Activated naive CD4-positive, alpha-beta T cell treated with Interleukin-2 at 50 U/mL for 16 hours (primary cell): ENCODE results near the gene KIZ.

ENCODE experiments used
- DNase-seq: peaks from one replicate; pipeline ENCODE4 v3.0.0-alpha.2; 2020

Gene KIZ

DNA sequence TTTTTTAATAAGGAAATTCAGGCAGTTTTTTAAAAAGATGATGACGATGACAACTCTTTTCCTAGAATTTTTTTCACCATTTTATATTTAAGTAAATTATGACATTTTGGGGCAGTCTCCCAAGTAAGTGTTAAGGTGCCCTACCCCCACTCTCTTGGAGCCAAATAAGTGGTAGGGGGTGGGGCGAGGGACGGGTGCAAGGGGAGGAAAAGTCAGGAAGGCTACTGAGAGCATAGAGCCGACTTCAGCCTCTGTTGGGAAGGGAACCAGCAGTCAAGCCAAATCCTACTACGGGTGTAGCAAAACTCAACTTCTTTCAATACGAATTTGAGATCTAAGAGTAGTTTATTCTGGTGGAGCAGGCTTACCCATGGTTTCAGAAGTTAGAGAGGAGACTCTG is 54.4 kb downstream of the KIZ start:
- DNase-seq, result no peak

DNA sequence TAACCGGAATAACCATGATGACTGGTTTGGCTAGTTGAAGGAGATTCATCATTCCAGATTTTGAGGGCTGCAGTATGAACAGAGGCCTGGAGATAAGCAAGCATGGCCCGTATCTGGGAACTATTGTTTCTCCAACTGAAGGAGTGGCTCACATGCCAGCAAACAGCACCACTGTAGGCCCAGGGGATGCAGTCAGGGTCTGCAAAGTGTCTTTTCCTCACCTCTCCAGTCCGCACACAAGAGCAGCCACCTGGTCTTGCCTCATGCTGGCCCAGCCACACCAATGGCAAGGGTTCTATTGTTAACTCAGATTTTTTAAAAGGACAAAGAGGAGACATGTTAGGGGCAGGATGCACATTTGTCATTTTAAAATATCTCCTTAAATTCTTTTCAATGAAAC is 55.1 kb downstream of the KIZ start:
- DNase-seq, result no peak

DNA sequence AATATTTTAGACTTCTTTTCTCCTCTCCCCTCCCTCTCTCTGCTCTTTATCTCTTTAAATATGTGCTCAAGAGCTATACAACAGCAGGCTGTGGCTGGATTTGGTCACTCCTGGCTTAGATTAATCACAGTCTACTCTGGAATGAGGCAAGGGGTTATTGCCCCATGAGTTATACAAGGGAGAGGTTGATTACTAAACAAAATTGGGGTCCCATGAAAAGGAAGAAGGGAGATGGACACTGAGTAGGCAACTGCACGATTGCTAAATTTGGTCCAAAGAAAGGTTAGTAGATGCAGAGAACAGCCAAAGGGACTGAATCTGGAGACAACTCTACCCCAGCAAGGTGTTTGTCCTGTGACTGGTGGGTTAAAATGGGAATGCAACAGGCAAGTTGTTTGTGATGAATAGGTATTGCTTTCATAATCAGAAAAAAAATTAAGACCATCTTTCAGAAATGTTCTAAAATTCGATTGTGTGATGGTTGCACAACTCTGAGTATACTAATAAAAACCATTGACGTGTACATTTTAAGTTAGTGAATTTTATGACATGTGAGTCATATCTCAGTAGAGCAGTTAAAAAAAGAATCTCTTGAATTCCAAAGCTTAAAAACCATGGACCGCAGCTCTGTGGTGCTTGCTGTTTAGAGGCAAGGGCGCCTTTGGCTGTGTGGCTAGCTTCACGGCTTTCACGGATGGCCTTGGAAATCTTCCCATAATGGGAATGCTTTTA is 57.1 kb downstream of the KIZ start:
- no peak for DNase-seq

DNA sequence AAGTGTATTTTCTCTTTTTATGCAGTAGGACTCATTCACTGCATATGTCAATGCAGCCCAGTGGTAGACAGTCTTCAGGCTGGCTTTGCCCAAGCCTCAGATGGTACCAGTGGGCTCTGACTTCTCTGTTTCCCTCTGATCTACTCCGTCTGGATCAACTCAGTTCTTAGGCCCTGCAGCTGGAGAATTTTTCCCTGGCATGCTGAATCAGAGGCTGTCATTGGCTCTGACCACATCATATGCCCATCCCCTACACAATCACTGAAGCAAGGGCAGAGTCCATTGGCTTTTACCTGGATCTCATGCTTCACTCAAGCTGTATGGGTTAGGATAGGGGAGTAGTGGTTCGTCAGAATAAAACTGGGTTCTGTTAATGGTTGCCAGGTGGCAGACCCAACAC is 57.8 kb downstream of the KIZ start:
- no peak for DNase-seq

DNA sequence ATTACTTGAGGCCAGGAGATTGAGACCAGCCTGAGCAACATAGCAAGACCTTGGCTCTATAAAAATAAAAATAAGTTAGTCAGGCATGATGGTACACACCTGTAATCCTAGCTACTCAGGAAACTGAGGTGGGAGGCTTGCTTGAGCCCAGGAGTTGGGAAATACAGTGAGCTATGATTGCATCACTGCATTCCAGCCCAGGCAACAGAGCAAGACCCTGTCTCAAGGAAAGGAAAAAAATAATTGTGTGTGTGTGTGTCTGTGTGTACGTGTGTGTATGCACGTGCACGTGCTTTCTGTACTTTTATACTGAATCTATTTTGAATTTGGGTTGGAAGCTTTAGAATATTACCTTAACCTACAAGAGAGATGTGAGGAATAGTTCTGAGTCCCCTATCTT is 58.9 kb downstream of the KIZ start:
- no peak for DNase-seq

DNA sequence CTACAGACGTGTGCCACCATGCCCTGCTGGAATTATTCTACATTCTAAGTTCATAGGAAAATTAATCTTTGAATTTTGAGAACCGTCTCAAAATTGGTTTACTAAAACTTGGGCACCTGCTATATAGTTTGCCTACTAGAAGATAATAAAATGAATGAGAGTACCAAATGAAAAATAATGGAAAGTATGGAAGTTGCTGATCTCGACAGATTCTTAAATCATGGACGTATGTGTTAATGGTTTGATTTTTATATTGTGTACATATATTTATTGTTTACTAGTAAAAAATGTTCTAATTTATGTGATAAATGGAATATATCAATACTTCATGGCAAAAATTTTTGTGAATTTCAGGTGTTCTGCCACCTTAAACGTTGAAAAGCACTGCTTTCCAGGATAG is 60.0 kb downstream of the KIZ start:
- no peak for DNase-seq

DNA sequence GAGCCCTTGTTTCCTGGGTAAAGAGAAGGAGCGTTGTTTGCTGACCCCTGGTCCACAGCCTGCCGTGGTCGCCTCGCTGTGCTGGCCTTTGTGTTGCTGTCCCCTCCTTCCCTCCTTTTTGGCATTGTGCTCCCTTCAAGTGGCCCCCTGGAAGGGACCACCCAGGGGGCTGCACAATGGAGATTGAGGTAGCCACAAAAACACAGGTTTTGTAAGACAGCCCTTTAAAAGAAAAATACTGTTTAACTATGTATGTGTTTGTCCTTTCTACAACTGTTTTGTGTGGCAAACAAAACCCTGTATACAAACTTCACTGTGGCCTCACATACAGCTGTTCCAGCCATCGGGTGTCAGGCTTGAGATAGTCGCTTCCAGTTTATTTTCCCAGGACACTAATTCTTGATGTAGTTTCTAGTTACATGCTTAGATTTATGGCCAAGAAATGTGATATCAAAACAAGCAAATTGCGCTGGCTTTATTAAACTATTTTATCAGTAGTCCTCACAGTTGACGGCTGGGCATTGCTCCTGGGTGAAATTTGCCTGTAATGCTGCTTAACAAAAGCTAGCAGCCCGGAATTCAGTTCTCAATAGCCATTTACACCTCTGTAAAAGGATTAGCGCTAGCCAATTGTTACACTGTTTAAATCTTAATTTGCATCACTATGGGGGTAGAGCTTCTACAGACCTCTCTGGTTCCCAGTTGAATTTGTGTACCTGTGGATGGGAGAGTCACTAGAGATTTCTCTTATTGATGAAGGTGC is 64.1 kb downstream of the KIZ start:
- no peak for DNase-seq

DNA sequence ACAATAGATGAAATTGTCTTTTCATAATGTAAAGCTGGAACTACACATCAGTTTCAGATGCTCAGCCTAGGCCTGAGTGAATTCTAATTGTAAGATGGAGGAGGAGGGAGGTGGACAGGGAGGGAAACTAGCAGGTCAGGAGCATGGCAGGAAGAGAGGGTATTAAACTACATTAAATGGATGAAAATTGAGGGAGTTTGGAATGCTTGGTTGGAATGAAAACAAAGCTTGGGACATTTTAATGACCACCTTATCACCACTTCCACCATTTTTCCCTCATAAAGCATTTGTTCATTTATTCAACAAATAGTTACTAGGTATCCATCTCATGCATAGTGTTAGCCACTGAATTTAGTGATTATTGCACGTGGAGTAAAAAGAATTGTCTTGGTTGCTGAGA is 65.0 kb downstream of the KIZ start:
- DNase-seq, result no peak

DNA sequence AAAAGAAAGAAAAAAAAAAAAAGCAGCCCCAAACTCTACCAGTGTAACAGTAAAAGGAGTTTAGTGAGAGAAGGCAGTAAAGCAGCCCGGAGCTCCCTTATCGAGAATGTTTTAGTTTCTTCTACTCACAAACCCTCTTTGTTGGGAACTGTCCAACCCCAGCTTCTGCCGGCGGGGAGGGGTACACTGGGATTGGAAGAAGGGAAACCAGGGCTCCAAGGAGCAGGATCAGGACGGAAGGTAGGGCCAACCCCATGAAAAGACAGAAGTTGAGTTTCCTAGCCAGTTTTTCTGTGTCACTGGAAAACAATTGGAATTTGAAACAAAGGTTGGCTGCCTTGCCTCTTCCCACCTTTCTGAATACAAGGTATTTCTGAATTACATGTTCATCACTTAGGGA is 66.0 kb downstream of the KIZ start:
- no peak for DNase-seq

DNA sequence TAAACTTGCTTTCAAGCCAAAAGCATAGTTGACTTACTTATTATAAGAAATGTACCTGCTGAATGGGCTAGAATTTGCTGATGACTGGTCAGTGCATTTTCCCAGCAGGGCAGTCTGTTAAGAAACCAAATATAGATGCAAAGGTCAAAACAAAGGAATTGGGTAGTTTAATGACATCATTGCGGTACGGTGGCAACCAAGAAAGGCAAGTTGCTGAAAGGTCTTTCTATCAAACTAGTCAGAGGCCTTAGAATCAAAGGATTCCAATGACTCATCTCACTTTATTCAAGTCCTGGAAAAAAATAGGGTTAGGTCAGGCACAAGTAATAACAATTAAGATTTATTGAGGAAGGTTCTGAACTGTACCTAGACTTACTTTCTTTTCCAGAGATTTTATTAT is 76.4 kb downstream of the KIZ start:
- DNase-seq, result no peak

DNA sequence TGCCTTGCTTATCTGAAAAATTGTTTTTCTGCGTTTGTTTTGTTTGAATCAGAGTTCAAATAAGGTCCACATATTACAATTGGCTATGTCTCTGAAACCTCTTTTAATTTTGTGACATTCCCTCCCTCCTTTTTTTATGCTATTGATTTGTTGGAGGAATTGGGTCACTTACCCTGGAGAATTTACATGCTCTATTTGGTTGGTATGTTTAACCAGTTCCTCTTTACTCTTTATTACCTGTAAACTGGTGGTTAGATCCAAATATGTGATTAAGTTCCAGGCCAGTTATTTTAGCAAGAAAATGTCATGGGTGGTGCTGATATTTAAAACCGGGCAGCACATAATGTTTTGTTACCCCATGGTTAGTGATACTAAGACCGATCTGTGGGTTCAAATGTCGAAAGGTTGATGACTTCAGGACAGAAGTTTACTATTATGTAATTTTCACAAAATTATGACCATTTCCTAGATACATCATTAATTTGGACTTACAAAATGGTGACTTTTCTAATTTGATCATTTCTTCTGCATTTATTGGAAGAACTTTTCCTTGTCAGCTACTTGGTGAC is 77.3 kb downstream of the KIZ start:
- DNase-seq, result no peak

DNA sequence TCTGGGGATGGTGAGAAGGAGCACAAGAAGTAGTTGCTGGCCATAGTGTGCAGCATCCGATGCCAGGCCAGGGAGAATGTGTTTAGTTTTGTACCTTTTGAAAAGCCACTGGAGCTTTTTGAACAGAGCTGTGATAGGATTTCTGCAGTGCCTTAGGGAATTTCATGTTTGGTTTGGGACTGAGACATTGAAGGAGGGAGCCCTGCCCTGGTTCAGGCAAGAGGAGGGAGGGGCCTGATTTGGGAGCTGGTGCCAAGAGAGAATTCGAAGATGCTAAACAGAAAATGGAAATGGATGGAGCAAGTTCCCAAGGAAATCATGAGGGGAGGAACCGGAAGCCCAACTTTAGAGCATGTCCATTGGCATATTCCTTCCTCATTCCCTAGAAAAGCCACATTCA is 80.7 kb downstream of the KIZ start:
- DNase-seq, result no peak

DNA sequence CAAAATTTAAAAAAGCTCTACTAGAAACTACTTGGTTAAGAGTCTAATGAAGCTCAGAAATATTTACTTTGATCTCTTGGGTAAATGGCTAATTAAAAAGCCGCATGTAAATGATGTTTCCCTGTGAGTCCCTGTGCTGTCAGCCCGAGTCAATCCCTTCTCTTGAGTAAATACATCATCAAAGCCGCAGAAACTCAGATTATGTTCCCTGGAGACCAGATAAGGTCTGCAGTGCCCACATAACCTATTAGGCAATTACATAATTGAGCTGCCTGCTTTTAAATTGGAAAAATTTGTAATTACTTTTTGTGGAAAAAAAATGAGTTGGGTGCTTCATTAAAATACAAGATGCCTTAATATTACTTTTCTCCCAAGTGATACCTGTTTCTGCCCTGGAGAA is 83.1 kb downstream of the KIZ start:
- no peak for DNase-seq

DNA sequence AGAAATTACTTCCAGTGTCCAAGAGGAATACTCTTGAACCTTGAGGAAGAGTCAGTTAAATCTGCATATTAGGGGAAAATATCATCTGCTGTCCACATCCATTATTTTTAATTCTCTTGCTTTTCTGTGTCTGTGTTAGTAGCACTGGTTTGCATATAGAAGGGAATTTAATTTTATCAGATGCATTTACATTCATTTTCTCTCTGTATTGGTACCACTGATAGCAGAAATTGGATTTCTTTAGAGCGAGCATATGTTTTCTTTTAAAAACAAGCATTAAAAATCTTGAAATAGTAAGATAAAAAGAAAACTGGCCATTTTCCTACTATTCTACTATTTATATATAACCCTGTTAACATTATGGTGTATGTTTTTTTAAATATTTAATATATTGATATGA is 83.8 kb downstream of the KIZ start:
- DNase-seq, result no peak

DNA sequence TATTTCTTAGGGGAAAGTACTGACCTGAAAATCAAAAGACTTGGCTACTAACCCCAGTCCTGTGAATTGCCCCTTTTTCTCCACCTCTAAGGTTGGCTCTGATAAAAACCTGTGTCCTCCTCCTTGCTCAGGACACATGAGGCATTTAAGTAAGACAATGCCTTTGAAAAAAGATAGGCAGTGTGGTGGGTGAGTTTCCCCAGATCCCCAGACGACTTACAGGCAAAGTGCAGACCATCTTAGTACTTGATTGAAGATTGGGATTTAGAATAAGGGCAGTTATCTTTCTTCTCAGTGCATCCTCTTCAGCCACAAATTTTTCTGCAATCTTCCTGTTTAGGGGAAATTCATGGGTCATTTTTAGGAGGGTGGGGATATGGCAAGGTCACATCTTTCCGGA is 87.8 kb downstream of the KIZ start:
- DNase-seq, result no peak

DNA sequence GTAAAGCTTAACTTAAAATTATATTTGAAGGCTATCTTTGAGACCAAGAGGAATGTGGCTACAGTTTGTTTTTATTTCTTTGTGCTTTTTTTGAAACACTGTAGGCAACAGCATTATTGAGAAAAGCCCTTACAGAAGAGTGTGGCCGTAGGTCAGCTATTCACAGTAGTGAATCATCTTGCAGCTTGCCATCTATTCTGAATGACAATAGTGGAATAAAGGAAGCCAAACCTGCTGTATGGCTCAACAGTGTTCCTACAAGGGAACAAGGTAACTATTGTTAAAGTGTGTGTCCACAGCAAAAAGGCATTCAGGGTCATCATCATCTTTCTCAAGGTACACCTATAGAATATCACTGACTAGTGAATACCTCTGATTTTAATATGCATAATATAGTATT is 88.5 kb downstream of the KIZ start:
- no peak for DNase-seq

DNA sequence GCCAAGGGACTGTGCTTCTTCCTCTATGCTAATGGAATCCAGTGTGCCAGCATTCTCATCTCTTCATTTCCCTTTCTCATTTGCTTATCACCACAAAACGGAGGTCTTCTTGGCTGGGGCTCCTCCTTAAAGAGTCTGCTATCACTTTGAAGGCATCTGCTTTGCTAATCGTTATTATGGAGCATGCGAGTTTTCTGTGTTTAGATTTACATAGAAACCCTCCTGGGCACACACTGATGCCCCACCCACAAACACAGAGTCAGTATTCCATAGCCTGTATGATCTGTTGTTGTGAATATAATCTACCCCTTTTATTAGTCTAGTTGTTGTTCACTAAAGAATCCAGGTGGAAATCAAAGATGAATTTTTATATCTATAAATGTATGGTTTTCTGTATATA is 93.8 kb downstream of the KIZ start:
- DNase-seq, result no peak

DNA sequence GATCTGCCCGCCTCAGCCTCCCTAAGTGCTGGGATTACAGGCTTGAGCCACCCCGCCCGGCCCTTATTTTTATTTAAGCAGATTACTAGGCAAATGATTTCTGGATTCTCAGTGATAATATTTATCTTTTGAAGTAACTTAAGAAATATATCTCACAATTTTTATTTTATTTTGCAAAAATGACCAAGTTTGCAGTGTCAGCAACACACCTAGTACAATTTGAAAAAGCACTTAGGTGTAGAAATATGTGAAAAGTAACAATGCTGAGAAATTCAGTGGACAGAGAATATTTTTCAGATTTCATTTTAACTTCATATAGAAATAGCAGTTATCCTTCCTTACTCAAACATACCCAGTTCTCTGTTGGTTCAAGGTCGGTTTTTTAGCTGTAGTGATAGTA is 98.3 kb downstream of the KIZ start:
- DNase-seq, result no peak

DNA sequence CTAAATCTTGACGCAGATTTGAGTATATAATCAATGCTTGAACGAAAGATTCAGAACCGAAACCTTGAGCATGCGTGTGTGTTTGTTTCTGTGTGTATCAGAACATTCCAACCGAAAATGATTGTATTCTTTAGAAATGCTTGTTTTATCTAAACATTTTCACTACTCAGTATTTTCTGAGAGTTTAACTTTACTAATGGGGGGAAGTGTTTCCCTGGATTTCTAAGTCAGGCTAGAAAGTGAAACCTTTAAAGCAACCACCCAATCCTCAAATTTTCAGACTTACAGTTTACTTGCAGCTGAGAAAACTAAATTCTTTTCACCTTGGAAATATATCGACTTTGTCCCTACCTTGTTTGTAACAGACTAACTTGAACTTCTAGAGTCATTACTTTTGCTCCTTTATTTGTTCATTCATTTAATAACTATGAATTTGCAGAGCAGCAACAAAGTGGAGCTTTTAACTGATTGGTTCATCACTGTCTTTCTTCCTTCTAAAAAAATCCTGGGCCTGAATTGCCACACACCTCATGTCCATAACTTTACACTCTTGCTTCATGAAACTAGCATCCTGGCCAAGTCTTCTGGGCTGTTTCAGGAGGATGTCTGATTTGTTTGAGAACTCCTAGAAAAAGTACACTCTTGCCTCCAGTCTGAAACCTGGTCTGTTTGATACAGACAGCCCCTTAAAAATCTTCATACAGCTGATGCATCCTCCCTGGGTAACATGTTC is 99.5 kb downstream of the KIZ start:
- DNase-seq, result no peak

DNA sequence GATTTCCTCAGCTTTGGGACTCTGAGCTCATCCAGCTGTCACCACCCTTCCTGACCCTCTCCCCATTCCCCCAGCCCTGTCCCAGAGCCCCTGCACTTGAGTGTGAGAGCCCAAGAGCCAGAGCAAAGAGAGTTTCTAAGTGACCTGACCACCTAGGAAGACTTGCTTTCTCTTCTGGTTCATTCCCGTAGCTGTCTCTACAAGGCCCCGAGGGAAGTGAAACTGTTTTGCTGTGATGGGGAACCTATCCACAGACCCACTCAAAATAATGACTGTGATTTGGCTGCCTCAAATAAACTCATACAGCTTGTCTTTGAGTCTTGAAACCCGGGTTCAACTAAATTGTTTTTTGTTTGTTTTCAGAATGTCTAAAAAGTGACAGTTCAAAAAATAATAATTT is 102.6 kb downstream of the KIZ start:
- no peak for DNase-seq

DNA sequence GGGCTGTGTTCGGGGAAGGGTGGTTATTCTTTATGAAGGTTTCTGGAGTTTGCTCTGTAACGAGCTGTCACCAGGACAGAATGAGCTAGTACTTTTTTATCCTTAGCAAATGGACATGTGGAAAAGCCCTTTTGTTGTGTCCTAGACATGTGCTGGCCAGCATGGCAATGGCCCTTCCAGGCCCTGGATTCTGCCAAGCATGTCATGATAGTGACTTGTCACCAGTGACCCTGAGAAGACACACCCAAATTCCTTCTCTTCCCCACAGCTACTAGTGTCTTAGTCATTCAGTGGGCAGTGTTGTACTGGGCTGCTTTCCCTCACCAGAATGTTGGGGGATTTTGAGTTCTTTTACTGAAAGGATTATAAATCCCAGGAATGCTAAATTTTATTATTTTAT is 103.3 kb downstream of the KIZ start:
- DNase-seq, result no peak

DNA sequence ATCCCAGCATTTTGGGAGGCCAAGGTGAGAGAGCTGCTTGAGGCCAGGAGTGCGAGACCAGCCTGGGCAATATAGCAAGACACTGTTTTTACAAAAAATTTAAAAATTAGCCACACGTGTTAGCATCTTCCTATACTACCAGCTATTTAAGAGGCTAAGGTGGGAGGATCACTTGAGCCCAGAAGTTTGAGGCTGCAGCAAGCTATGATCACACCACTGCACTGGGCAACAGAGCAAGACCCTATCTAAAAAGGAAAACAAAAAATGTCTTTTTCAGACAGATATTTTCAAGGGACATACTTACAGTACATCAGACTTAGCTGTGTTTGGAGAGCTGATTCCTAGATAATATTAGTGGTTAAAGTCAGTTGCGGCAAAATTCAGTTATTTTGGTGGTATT is 104.3 kb downstream of the KIZ start:
- no peak for DNase-seq

DNA sequence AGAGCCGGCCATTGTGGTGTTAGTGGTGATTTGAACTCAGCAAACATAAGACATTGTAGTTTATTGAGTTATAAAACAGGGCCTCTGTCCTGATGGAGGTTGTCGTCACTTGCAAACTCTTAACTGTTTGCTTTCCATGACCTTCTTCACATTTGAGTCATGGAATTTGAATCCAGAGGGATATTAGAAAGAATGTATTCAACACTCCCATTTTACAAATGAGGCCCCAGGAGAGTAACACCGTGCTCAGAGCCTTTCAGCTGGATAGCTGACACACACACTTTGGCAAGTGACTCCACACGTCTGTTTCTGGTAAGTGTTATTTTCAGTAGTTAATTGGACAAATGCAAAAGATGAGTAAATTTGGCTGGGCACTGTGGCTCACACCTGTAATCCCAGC is 104.8 kb downstream of the KIZ start:
- no peak for DNase-seq
